GM12891 (cell line): ENCODE data around the gene RBMS3.

ENCODE experiments used
- DNase-seq: peaks from one replicate; pipeline ENCODE4 v3.0.0; 2011; ENCODE audit warnings: low spot score; ENCODE audit not compliant: insufficient read length
- FAIRE-seq: peaks from 2 replicates; lab custom pipeline; 2011; peaks lifted over from hg19 to GRCh38; lab: Jason Lieb, UNC
- PAX5 ChIP-seq: IDR thresholded peaks from 2 replicates; pipeline ENCODE4 v1.6.1; 2011; ENCODE audit warnings: low read length, moderate library complexity, mild to moderate bottlenecking; ENCODE audit not compliant: insufficient read depth, severe bottlenecking
- POLR2A ChIP-seq: IDR thresholded peaks from 2 replicates; pipeline ENCODE4 v1.6.1; 2011; ENCODE audit warnings: low read depth, low read length, control low read depth
- POLR2AphosphoS5 ChIP-seq: IDR thresholded peaks from 2 replicates; pipeline ENCODE4 v1.6.1; 2011; ENCODE audit warnings: low read depth, low read length, control low read depth
- POU2F2 ChIP-seq: IDR thresholded peaks from 2 replicates; pipeline ENCODE4 v1.6.1; 2011; ENCODE audit warnings: low read depth, mild to moderate bottlenecking, control low read depth, low read length, moderate library complexity
- SPI1 ChIP-seq: IDR thresholded peaks from 2 replicates; pipeline ENCODE4 v1.6.1; 2011; ENCODE audit warnings: low read depth, low read length, control low read depth
- TAF1 ChIP-seq: IDR thresholded peaks from 2 replicates; pipeline ENCODE4 v1.6.1; 2011; ENCODE audit warnings: low read depth, low read length, control low read depth

RBMS3 gene

DNA sequence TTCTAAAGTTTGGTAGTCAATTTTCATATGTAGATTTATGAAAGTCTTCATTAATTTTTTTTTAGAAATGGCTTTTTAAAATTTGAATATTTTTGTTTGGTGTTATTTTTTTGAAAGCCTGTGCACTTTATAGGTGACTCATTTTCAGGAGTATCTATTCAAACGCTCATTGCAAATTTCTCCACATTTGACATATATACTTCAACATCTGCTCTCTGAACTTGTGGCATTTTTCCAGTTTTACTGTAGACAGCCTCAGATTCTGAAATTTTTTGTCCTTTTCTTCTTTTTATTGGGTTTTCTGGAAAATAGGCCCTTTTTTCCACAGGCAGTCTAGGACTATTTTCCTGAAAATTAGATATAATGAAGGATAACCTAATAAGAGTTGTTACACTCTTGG, 396.6 kb downstream of the RBMS3 start:
- DNase-seq, result no peak
- TF ChIP-seq POLR2AphosphoS5, result no peak
- TF ChIP-seq POLR2A, result no peak
- TF ChIP-seq POU2F2, result no peak
- TF ChIP-seq PAX5, result no peak
- TF ChIP-seq TAF1, result no peak
- TF ChIP-seq SPI1, result no peak

DNA sequence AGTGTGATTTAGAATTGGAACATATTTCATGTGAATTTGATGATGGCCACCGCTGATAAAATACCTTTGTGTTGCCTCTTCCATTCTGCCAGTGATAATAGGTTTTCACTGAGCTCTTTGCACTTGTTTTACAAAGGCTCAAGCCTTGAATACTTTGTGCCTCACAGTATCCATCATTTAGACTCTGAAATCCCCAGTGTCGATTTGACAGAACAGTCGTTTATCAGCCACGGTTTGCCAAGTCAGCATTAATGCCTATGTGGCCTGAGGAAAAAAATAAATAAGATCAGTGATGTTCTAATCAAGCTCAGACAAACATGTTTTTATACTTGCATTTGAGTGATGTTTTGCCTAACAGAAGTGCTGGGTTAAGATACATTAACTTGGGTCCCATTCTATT, 399.1 kb downstream of the RBMS3 start:
- TF ChIP-seq PAX5 (no peak), SPI1 (no peak), POLR2A (no peak), TAF1 (no peak), POLR2AphosphoS5 (no peak), POU2F2 (no peak)
- FAIRE-seq, result no peak
- DNase-seq, result no peak

More for the DNA sequence above, 396.6 kb downstream of the RBMS3 start:
- FAIRE-seq, result no peak

- no peak for TF ChIP-seq POLR2AphosphoS5
- no peak for TF ChIP-seq SPI1
- TF ChIP-seq POU2F2, result no peak
- no peak for TF ChIP-seq PAX5
- no peak for TF ChIP-seq TAF1
- TF ChIP-seq POLR2A, result no peak
- FAIRE-seq (no peak), DNase-seq (no peak)
These were observed 402.4 kb downstream of the RBMS3 start for GRCh38 chr3:29683018-29683993.

DNA sequence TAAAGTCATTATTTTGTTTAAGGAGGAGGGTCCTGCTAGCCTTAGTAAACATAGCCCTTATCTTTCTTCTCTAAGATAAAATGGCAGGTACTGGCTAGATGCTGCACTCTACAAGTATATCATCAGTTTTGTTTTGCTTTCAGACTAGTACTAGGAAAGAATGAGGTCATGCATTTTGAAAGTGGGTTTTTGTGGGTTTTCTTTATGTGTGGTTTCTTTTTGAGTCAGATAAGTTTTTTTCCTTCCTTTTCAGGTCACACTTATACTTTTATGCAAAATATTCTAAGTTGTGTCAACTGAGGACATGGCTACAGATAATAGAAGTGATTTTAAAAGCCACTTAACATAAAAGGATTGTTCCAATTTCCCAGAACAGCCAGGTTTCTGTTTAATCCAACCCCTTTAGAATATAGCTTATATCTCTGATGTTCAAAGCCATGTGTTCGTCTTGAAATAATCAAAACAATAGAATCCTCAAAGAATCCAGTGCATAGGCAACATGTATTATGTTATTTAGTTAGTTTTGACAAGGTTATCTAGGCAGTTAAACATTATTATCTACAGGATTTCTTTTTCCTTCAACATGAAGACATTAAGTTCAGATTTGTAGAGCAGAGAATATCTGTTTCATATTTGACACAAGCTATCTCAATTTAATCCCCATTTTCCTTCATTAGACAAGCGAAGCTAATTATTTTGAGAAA, 406.2 kb downstream of the RBMS3 start:
- no peak for DNase-seq
- TF ChIP-seq POLR2AphosphoS5 (no peak), PAX5 (no peak), TAF1 (no peak), POU2F2 (no peak), POLR2A (no peak), SPI1 (no peak)
- no peak for FAIRE-seq

- TF ChIP-seq POLR2AphosphoS5, result no peak
- no peak for TF ChIP-seq TAF1
- no peak for TF ChIP-seq POLR2A
- TF ChIP-seq POU2F2, result no peak
- no peak for TF ChIP-seq PAX5
- DNase-seq (no peak), FAIRE-seq (no peak)
These were observed 409.9 kb downstream of the RBMS3 start for GRCh38 chr3:29690686-29691353.

DNA sequence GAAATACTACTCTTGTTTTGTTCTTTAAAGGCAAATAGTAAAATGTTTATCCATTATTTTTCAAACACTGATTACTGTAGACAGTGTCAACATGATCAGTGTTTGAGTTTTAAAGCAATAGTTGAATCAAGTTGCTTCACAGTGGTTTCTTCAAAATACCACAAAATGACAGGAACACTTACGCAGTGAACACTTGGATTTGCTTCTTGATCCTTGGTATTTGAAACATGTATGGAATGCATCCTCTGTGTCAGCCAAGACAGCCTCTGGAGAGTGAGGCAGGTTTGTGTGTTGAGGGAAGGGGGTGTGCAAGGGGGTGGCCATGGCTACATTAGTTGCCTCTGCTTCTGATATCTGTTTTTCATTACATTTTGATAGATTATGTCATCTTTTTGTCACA, 413.0 kb downstream of the RBMS3 start:
- no peak for TF ChIP-seq PAX5
- no peak for TF ChIP-seq POU2F2
- TF ChIP-seq TAF1, result no peak
- TF ChIP-seq POLR2A, result no peak
- no peak for TF ChIP-seq POLR2AphosphoS5
- no peak for TF ChIP-seq SPI1
- FAIRE-seq (no peak), DNase-seq (no peak)

GRCh38 chr3:29694331-29694730, 413.5 kb downstream of the RBMS3 start:
- no peak for TF ChIP-seq SPI1
- no peak for TF ChIP-seq POLR2AphosphoS5
- no peak for TF ChIP-seq POLR2A
- no peak for TF ChIP-seq PAX5
- TF ChIP-seq TAF1, result no peak
- TF ChIP-seq POU2F2, result no peak
- DNase-seq (no peak), FAIRE-seq (no peak)

DNA sequence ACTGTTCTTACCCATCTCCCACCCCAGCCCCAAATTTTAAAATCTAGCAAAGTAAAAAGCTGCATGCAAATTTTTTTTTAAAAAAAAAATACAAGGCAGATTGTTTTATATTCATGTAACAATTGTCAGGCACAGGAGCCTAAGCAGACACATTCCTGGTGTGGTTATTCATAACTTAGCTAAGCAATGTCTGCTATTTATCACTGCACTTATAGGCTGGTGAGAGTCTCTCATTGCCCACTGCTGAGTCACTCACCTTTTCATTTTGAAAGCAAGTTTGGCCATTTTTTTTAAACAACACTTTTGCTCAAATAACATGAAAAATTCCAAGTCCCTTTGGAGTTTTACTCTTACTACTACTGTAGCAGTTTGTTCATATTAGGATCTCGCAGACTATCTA, 413.9 kb downstream of the RBMS3 start:
- TF ChIP-seq POU2F2, result no peak
- TF ChIP-seq TAF1, result no peak
- FAIRE-seq (no peak), DNase-seq (no peak)

DNA sequence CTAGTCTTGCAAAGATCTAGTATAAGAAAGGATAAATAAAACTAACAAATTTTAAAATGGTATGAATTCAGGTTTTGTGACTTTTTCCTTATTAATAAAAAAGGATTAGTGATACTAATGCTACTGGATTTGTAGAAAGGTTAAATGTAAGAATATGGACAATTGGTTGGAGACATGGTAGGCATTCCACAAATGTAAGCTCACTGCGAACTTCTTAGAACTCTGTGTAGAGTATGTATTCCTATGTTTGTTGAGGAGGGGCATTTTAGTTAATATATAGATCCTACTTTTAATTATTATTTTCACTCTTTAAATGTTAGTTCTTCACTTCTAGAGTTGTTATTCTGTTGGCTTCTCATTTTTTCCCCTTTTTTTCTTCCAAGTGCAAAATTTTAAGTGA, 414.3 kb downstream of the RBMS3 start:
- FAIRE-seq (no peak), DNase-seq (no peak)
- TF ChIP-seq POU2F2 (no peak), POLR2AphosphoS5 (no peak), TAF1 (no peak), SPI1 (no peak), POLR2A (no peak), PAX5 (no peak)
